SK-N-MC (cell line): ENCODE measurements around the gene COQ8A.

Source experiments
- EZH2 ChIP-seq: fragments of 200-600 bp; sonication (generic); IDR thresholded peaks from one replicate; pipeline ENCODE4 v1.6.1; 2017; ENCODE audit warnings: antibody characterized with exemption
- POLR2AphosphoS5 ChIP-seq: IDR thresholded peaks from 2 replicates; pipeline ENCODE4 v1.6.1; 2012; ENCODE audit warnings: mild to moderate bottlenecking, low read depth, low read length, borderline replicate concordance

- TF ChIP-seq EZH2 (no peak), POLR2AphosphoS5 (no peak)
These were observed 48.7 kb upstream of the COQ8A start for GRCh38 chr1:226891346-226891745.
